ENCODE measurements around the gene ZNF200.
A peak's percentile ranks its signal among the peaks of the same experiment; 100 is the strongest.
"Not testable (repeated sequence)": the region's sequence is repeated elsewhere in the genome, so short reads cannot be mapped to it uniquely, and the experiment has no call there.

ZNF200 gene

GRCh38 chr16:3223913-3224515 lies 10.9 kb downstream of the ZNF200 start:
- H3K36me3 Mint-ChIP-seq = peaks cover 64% of the 10 kb centered on the region
- H3K27ac Mint-ChIP-seq = no peak overlapping the region
- H3K4me3 Mint-ChIP-seq = no peak overlapping the region
- H3K9me3 Mint-ChIP-seq = peaks cover 34% of the 10 kb centered on the region
- ATAC-seq = no peak
- no peaks in the 10 kb centered on the region for H3K4me1 Mint-ChIP-seq
- DNase-seq (ENCODE audit: low spot score in 2 of 2) = no peak

GRCh38 chr16:3220839-3221238 lies 14.1 kb downstream of the ZNF200 start:
- Mint-ChIP-seq H3K4me1 (peaks cover 18% of the 10 kb centered on the region), H3K27ac (no peak overlapping the region), H3K36me3 (peaks cover 33% of the 10 kb centered on the region), H3K9me3 (peaks cover 26% of the 10 kb centered on the region), H3K4me3 (no peak overlapping the region)
- ATAC-seq (no peak), DNase-seq (ENCODE audit: low spot score in 2 of 2) (no peak)

- peak overlapping the region; percentile 97 for H3K27ac Mint-ChIP-seq
- H3K4me3 Mint-ChIP-seq = peak overlapping the region; percentile 56
- DNase-seq (ENCODE audit: low spot score in 2 of 2) = no peak
- peaks cover 16% of the 10 kb centered on the region for H3K36me3 Mint-ChIP-seq
- H3K9me3 Mint-ChIP-seq = peaks cover 16% of the 10 kb centered on the region
- no peak for ATAC-seq
- peaks cover 43% of the 10 kb centered on the region for H3K4me1 Mint-ChIP-seq
These were observed 18.7 kb downstream of the ZNF200 start for GRCh38 chr16:3216263-3216640.

GRCh38 chr16:3215601-3216262 lies 19.2 kb downstream of the ZNF200 start:
- peak in 1 of 2 donors; percentile 61 for DNase-seq (ENCODE audit: low spot score in 2 of 2)
- peaks cover 16% of the 10 kb centered on the region for H3K9me3 Mint-ChIP-seq
- H3K27ac Mint-ChIP-seq = peak overlapping the region; percentile 97
- H3K36me3 Mint-ChIP-seq = peaks cover 16% of the 10 kb centered on the region
- H3K4me1 Mint-ChIP-seq = peaks cover 43% of the 10 kb centered on the region
- peak overlapping the region; percentile 56 for H3K4me3 Mint-ChIP-seq
- ATAC-seq = peak; percentile 60

GRCh38 chr16:3214904-3215600 lies 19.9 kb downstream of the ZNF200 start:
- Mint-ChIP-seq H3K4me3 (peak overlapping the region; percentile 56), H3K27ac (peak overlapping the region; percentile 97), H3K36me3 (peaks cover 16% of the 10 kb centered on the region), H3K9me3 (peaks cover 16% of the 10 kb centered on the region), H3K4me1 (peaks cover 43% of the 10 kb centered on the region)
- ATAC-seq (peak; percentile 93), DNase-seq (ENCODE audit: low spot score in 2 of 2) (peak; percentile 16 to 57)

DNA sequence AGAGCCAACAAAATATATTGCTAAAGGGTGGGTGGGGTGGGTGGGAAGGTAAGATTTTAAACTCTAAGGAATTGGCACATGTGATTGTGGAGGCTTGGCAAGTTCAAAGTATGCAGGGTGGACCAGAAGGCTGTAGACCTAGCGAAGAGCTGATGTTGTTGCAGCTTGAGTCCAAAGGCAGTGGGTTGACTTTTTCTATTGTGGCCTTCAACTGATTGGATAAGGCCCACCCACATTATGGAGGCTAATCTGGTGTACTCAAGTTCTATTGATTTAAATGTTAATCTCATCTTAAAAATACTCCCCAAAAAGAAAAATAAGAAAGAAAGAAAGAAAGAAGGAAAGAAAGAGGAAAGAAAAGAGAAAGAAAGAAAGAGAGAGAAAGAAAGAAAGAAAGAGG lies 22.4 kb downstream of the ZNF200 start:
- H3K4me3 Mint-ChIP-seq = no peak overlapping the region
- DNase-seq (ENCODE audit: low spot score in 2 of 2) = no peak
- H3K9me3 Mint-ChIP-seq = peaks cover 10% of the 10 kb centered on the region
- peaks cover 16% of the 10 kb centered on the region for H3K36me3 Mint-ChIP-seq
- H3K4me1 Mint-ChIP-seq = peaks cover 39% of the 10 kb centered on the region
- peak overlapping the region; percentile 90 for H3K27ac Mint-ChIP-seq
- ATAC-seq = no peak

- ATAC-seq (no peak), DNase-seq (ENCODE audit: low spot score in 2 of 2) (no peak)
- peaks cover 13% of the 10 kb centered on the region for H3K9me3 Mint-ChIP-seq
- peaks cover 16% of the 10 kb centered on the region for H3K36me3 Mint-ChIP-seq
- no peak overlapping the region for H3K27ac Mint-ChIP-seq
- peaks cover 36% of the 10 kb centered on the region for H3K4me1 Mint-ChIP-seq
- no peak overlapping the region for H3K4me3 Mint-ChIP-seq
These were observed 23.0 kb downstream of the ZNF200 start for GRCh38 chr16:3212006-3212405.

GRCh38 chr16:3207086-3207953 lies 27.6 kb downstream of the ZNF200 start:
- H3K9me3 Mint-ChIP-seq = peaks cover 7% of the 10 kb centered on the region
- no peak for ATAC-seq
- H3K36me3 Mint-ChIP-seq = no peaks in the 10 kb centered on the region
- no peak overlapping the region for H3K27ac Mint-ChIP-seq
- DNase-seq (ENCODE audit: low spot score in 2 of 2) = no peak
- H3K4me3 Mint-ChIP-seq = no peak overlapping the region
- H3K4me1 Mint-ChIP-seq = no peaks in the 10 kb centered on the region

DNA sequence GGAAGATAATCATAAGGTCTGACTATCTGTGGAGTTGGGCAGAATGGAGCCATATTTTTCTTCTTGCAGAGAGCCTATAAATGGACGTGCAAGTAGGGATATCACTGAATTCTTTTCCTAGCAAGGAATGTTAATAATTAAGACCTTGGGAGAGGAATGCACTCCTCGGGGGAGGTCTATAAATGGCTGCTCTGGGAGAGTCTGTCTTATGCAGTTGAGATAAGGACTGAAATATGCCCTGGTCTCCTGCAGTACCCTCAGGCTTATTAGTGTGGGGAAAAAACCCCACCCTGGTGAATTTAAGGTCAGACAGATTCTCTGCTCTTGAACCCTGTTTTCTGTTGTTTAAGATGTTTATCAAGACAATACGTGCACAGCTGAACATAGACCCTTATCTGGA lies 29.0 kb downstream of the ZNF200 start:
- DNase-seq (ENCODE audit: low spot score in 2 of 2); ATAC-seq; H3K4me3 Mint-ChIP-seq; H3K4me1 Mint-ChIP-seq; H3K36me3 Mint-ChIP-seq; H3K9me3 Mint-ChIP-seq; H3K27ac Mint-ChIP-seq: not testable (repeated sequence)

- no peak for DNase-seq (ENCODE audit: low spot score in 2 of 2)
- peaks cover 7% of the 10 kb centered on the region for H3K9me3 Mint-ChIP-seq
- H3K4me1 Mint-ChIP-seq = no peaks in the 10 kb centered on the region
- no peak overlapping the region for H3K27ac Mint-ChIP-seq
- ATAC-seq = no peak
- H3K36me3 Mint-ChIP-seq = no peaks in the 10 kb centered on the region
- no peak overlapping the region for H3K4me3 Mint-ChIP-seq
These were observed 31.9 kb downstream of the ZNF200 start for GRCh38 chr16:3202903-3203539.

- ATAC-seq = no peak
- peaks cover 9% of the 10 kb centered on the region for H3K36me3 Mint-ChIP-seq
- no peaks in the 10 kb centered on the region for H3K9me3 Mint-ChIP-seq
- no peak overlapping the region for H3K27ac Mint-ChIP-seq
- no peak for DNase-seq (ENCODE audit: low spot score in 2 of 2)
- H3K4me1 Mint-ChIP-seq = no peaks in the 10 kb centered on the region
- no peak overlapping the region for H3K4me3 Mint-ChIP-seq
These were observed 36.5 kb downstream of the ZNF200 start for GRCh38 chr16:3198334-3199072.

GRCh38 chr16:3197694-3198333 lies 37.1 kb downstream of the ZNF200 start:
- not testable (repeated sequence) for H3K9me3 Mint-ChIP-seq

DNA sequence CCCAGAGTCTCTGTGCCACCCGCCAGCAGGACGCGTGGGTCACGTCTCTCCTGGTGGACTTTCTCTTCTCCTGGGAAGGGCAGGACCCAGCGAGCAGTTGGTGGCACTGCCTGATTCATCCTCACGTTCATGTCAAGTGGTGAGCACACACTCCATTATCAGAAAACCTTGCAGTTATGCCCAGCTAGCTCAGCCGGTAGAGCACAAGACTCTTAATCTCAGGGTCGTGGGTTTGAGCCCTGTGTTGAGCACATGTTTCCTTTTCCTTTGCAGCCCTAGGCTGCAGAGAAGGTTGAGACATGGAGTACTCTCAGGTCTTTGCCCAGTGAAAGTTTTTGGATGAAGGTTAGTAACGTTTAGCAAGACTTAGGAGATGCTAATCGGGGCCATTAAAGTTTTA lies 39.0 kb downstream of the ZNF200 start:
- Mint-ChIP-seq H3K27ac (no peak overlapping the region), H3K36me3 (peaks cover 20% of the 10 kb centered on the region)
- ATAC-seq = no peak

More at GRCh38 chr16:3197694-3198333, 37.1 kb downstream of the ZNF200 start:
- not testable (repeated sequence) for DNase-seq (ENCODE audit: low spot score in 2 of 2); H3K4me3 Mint-ChIP-seq; H3K36me3 Mint-ChIP-seq; H3K27ac Mint-ChIP-seq; ATAC-seq; H3K4me1 Mint-ChIP-seq

DNA sequence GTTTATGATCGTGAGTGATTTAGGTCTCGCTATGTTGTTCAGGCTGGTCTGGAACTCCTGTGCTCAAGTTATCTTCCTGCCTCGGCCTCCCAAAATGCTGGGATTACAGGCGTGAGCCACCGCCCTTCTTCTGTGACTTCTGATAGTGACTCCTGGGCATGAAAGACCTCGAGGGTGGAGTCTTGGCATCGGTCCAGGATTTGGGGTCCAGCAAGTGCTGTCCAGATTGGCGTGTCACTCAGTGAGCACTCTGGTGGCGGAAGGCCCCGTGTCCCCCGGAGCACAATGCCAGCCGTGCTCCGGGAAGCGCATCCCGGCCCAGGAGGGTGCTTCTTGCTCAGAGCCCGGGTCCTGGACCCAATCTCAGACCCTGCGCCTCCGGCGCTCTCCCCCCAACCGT lies 40.2 kb downstream of the ZNF200 start:
- DNase-seq (ENCODE audit: low spot score in 2 of 2) (no peak), ATAC-seq (no peak)
- no peaks in the 10 kb centered on the region for H3K9me3 Mint-ChIP-seq
- H3K4me3 Mint-ChIP-seq = no peak overlapping the region
- H3K27ac Mint-ChIP-seq = no peak overlapping the region
- H3K36me3 Mint-ChIP-seq = peaks cover 29% of the 10 kb centered on the region
- peaks cover 21% of the 10 kb centered on the region for H3K4me1 Mint-ChIP-seq

More for the DNA sequence above, 39.0 kb downstream of the ZNF200 start:
- no peak overlapping the region for H3K4me3 Mint-ChIP-seq
- peaks cover 9% of the 10 kb centered on the region for H3K4me1 Mint-ChIP-seq
- no peaks in the 10 kb centered on the region for H3K9me3 Mint-ChIP-seq
- no peak for DNase-seq (ENCODE audit: low spot score in 2 of 2)
